Esophagus (tissue), 2 donors: Measurements from ENCODE around the gene WWOX. TPM values are rescaled to one million over a fixed set of nuclear protein-coding genes. Genes with fewer than 3 reads are reported as not detected.

Experiments
- H3K27ac ChIP-seq, 2 donors: one replicate each; pipeline ENCODE4 v1.5.1; 2013; ENCODE audit warnings: low read depth in 2 of 2, mild to moderate bottlenecking in 2 of 2, inconsistent platforms in 1 of 2, low read length in 1 of 2, moderate library complexity in 1 of 2
- H3K27me3 ChIP-seq, 2 donors: one replicate each; pipeline ENCODE4 v1.6.1; 2013; ENCODE audit warnings: low read length in 2 of 2, control low read depth in 1 of 2, mild to moderate bottlenecking in 1 of 2; ENCODE audit not compliant: insufficient read depth in 2 of 2, control insufficient read depth in 1 of 2
- H3K36me3 ChIP-seq, 2 donors: one replicate each; pipeline ENCODE4 v1.6.1; 2013; ENCODE audit warnings: low read length in 1 of 2; ENCODE audit not compliant: control insufficient read depth in 2 of 2, insufficient read depth in 2 of 2
- H3K4me1 ChIP-seq, 2 donors: one replicate each; pipeline ENCODE4 v1.6.1; 2013; ENCODE audit warnings: low read length in 1 of 2; ENCODE audit not compliant: control insufficient read depth in 2 of 2, insufficient read depth in 2 of 2
- H3K4me3 ChIP-seq, 2 donors: one replicate each; pipeline ENCODE4 v1.5.1; 2013; ENCODE audit warnings: low read length in 2 of 2, mild to moderate bottlenecking in 2 of 2, low read depth in 1 of 2, moderate library complexity in 1 of 2
- H3K9me3 ChIP-seq, 2 donors: one replicate each; pipeline ENCODE4 v1.6.1; 2013; ENCODE audit warnings: mild to moderate bottlenecking in 2 of 2, low read depth in 1 of 2, low read length in 1 of 2, moderate library complexity in 1 of 2; ENCODE audit not compliant: control insufficient read depth in 2 of 2, insufficient read depth in 1 of 2
- WGBS, 2 donors: extraction: QIAGEN DNeasy Blood & Tissue Kit; methylation state at CpG; one replicate each; pipeline ENCODE4 v1.1.7; 2013; 5-methylcytosine and 5-hydroxymethylcytosine counted together
- polyA plus RNA-seq, 2 donors: library from polyadenylated mRNA; stranded (reverse); fragments of 200-250 nt; gene quantifications; one replicate each; pipeline ENCODE4 v1.2.3, GENCODE V29; 2013
- donor health status: healthy with polysubstance abuse.
- donor health status: Bipolar disorder and iron deficiency.

The WWOX gene
- polyA plus RNA-seq, 2 donors = 6.4 to 9.1 TPM

GRCh38 chr16:78768226-78768625, 668.8 kb downstream of the WWOX start:
- whole genome bisulfite sequencing, 2 donors = 79% methylated on average over 8 of the region's 8 CpGs
- H3K36me3 ChIP-seq = no peaks in the 10 kb centered on the region
- H3K27ac ChIP-seq = no peak overlapping the region
- no peaks in the 10 kb centered on the region for H3K9me3 ChIP-seq
- H3K27me3 ChIP-seq = no peaks in the 10 kb centered on the region
- H3K4me3 ChIP-seq = no peak overlapping the region
- peaks cover 3 to 5% of the 10 kb centered on the region in 2 donors for H3K4me1 ChIP-seq

GRCh38 chr16:78768718-78769117, 669.3 kb downstream of the WWOX start:
- 83 to 86% methylated on average over 9 of the region's 9 CpGs for WGBS, 2 donors
- peaks cover 3 to 5% of the 10 kb centered on the region in 2 donors for H3K4me1 ChIP-seq
- no peak overlapping the region for H3K27ac ChIP-seq

GRCh38 chr16:78770353-78771091, 671.1 kb downstream of the WWOX start:
- Histone ChIP-seq H3K9me3 (no peaks in the 10 kb centered on the region), H3K4me1 (peaks cover 3% of the 10 kb centered on the region in 2 donors), H3K27ac (no peak overlapping the region), H3K27me3 (no peaks in the 10 kb centered on the region), H3K4me3 (no peak overlapping the region), H3K36me3 (no peaks in the 10 kb centered on the region)
- 38 to 43% methylated on average over 23 of the region's 23 CpGs for WGBS, 2 donors

More at GRCh38 chr16:78768718-78769117, 669.3 kb downstream of the WWOX start:
- Histone ChIP-seq H3K9me3 (no peaks in the 10 kb centered on the region), H3K27me3 (no peaks in the 10 kb centered on the region), H3K36me3 (no peaks in the 10 kb centered on the region), H3K4me3 (no peak overlapping the region)

- 81 to 83% methylated on average over 8 of the region's 8 CpGs for WGBS, 2 donors
- Histone ChIP-seq H3K4me1 (peaks cover 0 to 3% of the 10 kb centered on the region in 2 donors), H3K4me3 (no peak overlapping the region), H3K27me3 (no peaks in the 10 kb centered on the region), H3K36me3 (no peaks in the 10 kb centered on the region), H3K9me3 (no peaks in the 10 kb centered on the region), H3K27ac (no peak overlapping the region)
Measured at GRCh38 chr16:78773291-78773702, 673.8 kb downstream of the WWOX start.

GRCh38 chr16:78773706-78774105, 674.3 kb downstream of the WWOX start:
- no peaks in the 10 kb centered on the region for H3K9me3 ChIP-seq
- H3K4me3 ChIP-seq = no peak overlapping the region
- H3K36me3 ChIP-seq = no peaks in the 10 kb centered on the region
- H3K27ac ChIP-seq = no peak overlapping the region
- peaks cover 0 to 3% of the 10 kb centered on the region in 2 donors for H3K4me1 ChIP-seq
- WGBS, 2 donors = 61 to 62% methylated on average over 4 of the region's 4 CpGs
- no peaks in the 10 kb centered on the region for H3K27me3 ChIP-seq

- H3K27me3 ChIP-seq = no peaks in the 10 kb centered on the region
- WGBS, 2 donors = 82 to 85% methylated on average over 6 of the region's 6 CpGs
- no peaks in the 10 kb centered on the region for H3K36me3 ChIP-seq
- no peak overlapping the region for H3K4me3 ChIP-seq
- peaks cover 0 to 3% of the 10 kb centered on the region in 2 donors for H3K4me1 ChIP-seq
- H3K27ac ChIP-seq = no peak overlapping the region
- H3K9me3 ChIP-seq = no peaks in the 10 kb centered on the region
Measured at GRCh38 chr16:78775161-78775561, 675.7 kb downstream of the WWOX start.

- 74% methylated on average over 17 of the region's 17 CpGs for WGBS, 2 donors
- H3K9me3 ChIP-seq = no peaks in the 10 kb centered on the region
- H3K27me3 ChIP-seq = no peaks in the 10 kb centered on the region
- no peak overlapping the region for H3K4me3 ChIP-seq
- H3K27ac ChIP-seq = no peak overlapping the region
- no peaks in the 10 kb centered on the region for H3K36me3 ChIP-seq
- no peaks in the 10 kb centered on the region for H3K4me1 ChIP-seq
Measured at GRCh38 chr16:78778101-78779004, 678.9 kb downstream of the WWOX start.

- no peaks in the 10 kb centered on the region for H3K4me1 ChIP-seq
- no peak overlapping the region for H3K4me3 ChIP-seq
- 74 to 85% methylated on average over 2 of the region's 2 CpGs for WGBS, 2 donors
- no peaks in the 10 kb centered on the region for H3K9me3 ChIP-seq
- H3K27ac ChIP-seq = no peak overlapping the region
- H3K36me3 ChIP-seq = no peaks in the 10 kb centered on the region
- no peaks in the 10 kb centered on the region for H3K27me3 ChIP-seq
Measured at GRCh38 chr16:78780808-78781207, 681.4 kb downstream of the WWOX start.

GRCh38 chr16:78782572-78782971, 683.1 kb downstream of the WWOX start:
- no peak overlapping the region for H3K27ac ChIP-seq
- H3K9me3 ChIP-seq = no peaks in the 10 kb centered on the region
- H3K36me3 ChIP-seq = no peaks in the 10 kb centered on the region
- H3K4me3 ChIP-seq = no peak overlapping the region
- H3K4me1 ChIP-seq = no peaks in the 10 kb centered on the region
- H3K27me3 ChIP-seq = no peaks in the 10 kb centered on the region
- WGBS, 2 donors = 93 to 98% methylated on average over 2 of the region's 2 CpGs
